OCI-M2 (cell line): ENCODE measurements around the gene H1-8.
"Not testable (repeated sequence)": the region's sequence is repeated elsewhere in the genome, so short reads cannot be mapped to it uniquely, and the experiment has no call there.

ENCODE experiments used
- DNase-seq: peaks from one replicate; lab custom pipeline; 2025; ENCODE audit not compliant: unreplicated experiment; lab: John Stamatoyannopoulos, UW

H1-8 gene

GRCh38 chr3:129543156-129543790 lies at the start of gene H1-8:
Gene H1-8 (plus strand): TSS chr3:129543175. CDS start chr3:129543219, 44 bp downstream.
- DNase-seq = no peak

GRCh38 chr3:129493206-129493605 lies 49.8 kb upstream of the H1-8 start:
- no peak for DNase-seq

GRCh38 chr3:129494499-129494898 lies 48.5 kb upstream of the H1-8 start:
- DNase-seq = not testable (repeated sequence)

GRCh38 chr3:129495006-129495639 lies 47.9 kb upstream of the H1-8 start:
- not testable (repeated sequence) for DNase-seq

- DNase-seq = not testable (repeated sequence)
Measured at GRCh38 chr3:129497876-129498275, 45.1 kb upstream of the H1-8 start.

- DNase-seq = not testable (repeated sequence)
Measured at GRCh38 chr3:129498603-129499488, 44.1 kb upstream of the H1-8 start.

GRCh38 chr3:129499604-129500333 lies 43.2 kb upstream of the H1-8 start:
- DNase-seq = not testable (repeated sequence)

GRCh38 chr3:129500334-129500658 lies 42.7 kb upstream of the H1-8 start:
- no peak for DNase-seq

GRCh38 chr3:129501630-129502029 lies 41.3 kb upstream of the H1-8 start:
- no peak for DNase-seq

GRCh38 chr3:129502641-129503408 lies 40.1 kb upstream of the H1-8 start:
- DNase-seq = no peak

GRCh38 chr3:129503471-129504291 lies 39.3 kb upstream of the H1-8 start:
- DNase-seq = no peak

- no peak for DNase-seq
Measured at GRCh38 chr3:129504471-129505100, 38.4 kb upstream of the H1-8 start.

- no peak for DNase-seq
Measured at GRCh38 chr3:129505341-129505740, 37.6 kb upstream of the H1-8 start.

- DNase-seq = no peak
Measured at GRCh38 chr3:129506231-129506742, 36.7 kb upstream of the H1-8 start.

GRCh38 chr3:129507181-129507831 lies 35.7 kb upstream of the H1-8 start:
- no peak for DNase-seq

- no peak for DNase-seq
Measured at GRCh38 chr3:129512595-129512994, 30.4 kb upstream of the H1-8 start.

- no peak for DNase-seq
Measured at GRCh38 chr3:129513705-129514104, 29.3 kb upstream of the H1-8 start.

- no peak for DNase-seq
Measured at GRCh38 chr3:129514110-129514509, 28.9 kb upstream of the H1-8 start.
